ENCODE data around the gene GPLD1.
"Not testable (repeated sequence)": the region's sequence is repeated elsewhere in the genome, so short reads cannot be mapped to it uniquely, and the experiment has no call there.

The GPLD1 gene

GRCh38 chr6:24385536-24386269 is 103.7 kb downstream of the GPLD1 start:
- no peak overlapping the region for H3K27ac ChIP-seq
- TF ChIP-seq ZFX (IDR thresholded peaks at IDR 0.05) (no peak), CTCF (conservative IDR thresholded peaks at IDR 0.05) (no peak)

GRCh38 chr6:24384369-24385130 is 104.8 kb downstream of the GPLD1 start:
- H3K27ac ChIP-seq = not testable (repeated sequence)

- not testable (repeated sequence) for H3K27ac ChIP-seq
Observed at GRCh38 chr6:24382891-24383494, 106.4 kb downstream of the GPLD1 start.

GRCh38 chr6:24382220-24382540 is 107.2 kb downstream of the GPLD1 start:
- TF ChIP-seq CTCF (conservative IDR thresholded peaks at IDR 0.05) (no peak), ZFX (IDR thresholded peaks at IDR 0.05) (no peak)
- H3K27ac ChIP-seq = no peak overlapping the region

GRCh38 chr6:24381476-24382219 is 107.7 kb downstream of the GPLD1 start:
- TF ChIP-seq CTCF (conservative IDR thresholded peaks at IDR 0.05) (no peak), ZFX (IDR thresholded peaks at IDR 0.05) (no peak)
- no peak overlapping the region for H3K27ac ChIP-seq

GRCh38 chr6:24378473-24379097 is 110.8 kb downstream of the GPLD1 start:
- TF ChIP-seq ZFX (IDR thresholded peaks at IDR 0.05) (no peak), CTCF (conservative IDR thresholded peaks at IDR 0.05) (no peak)

More at GRCh38 chr6:24378473-24379097, 110.8 kb downstream of the GPLD1 start:
- H3K27ac ChIP-seq = no peak overlapping the region
